Non-pigmented ciliary epithelial cell (primary cell): ENCODE results near the gene SLC24A3.
A peak's percentile ranks its signal among the peaks of the same experiment; 100 is the strongest.

Experiments
- DNase-seq: peaks from one replicate; pipeline ENCODE4 v3.0.0-alpha.2; 2010; ENCODE audit warnings: low read depth

SLC24A3 gene

DNA sequence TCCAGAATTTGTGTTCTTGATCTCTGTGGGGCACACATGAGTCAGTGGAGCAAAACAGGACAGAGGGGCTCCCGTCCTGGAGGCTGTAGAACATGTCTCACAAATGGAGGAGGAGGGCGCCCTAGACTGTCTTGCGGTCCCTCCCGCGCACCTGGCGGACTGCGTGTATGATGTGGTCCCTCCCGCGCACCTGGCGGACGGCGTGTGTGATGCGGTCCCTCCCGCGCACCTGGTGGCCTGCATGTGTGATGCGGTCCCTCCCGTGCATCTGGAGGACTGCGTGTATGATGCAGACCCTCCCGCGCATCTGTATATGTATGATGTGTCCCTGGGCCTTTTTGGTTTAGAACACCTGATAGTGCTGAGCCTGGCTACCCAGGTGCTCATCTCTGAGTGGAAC is 386.8 kb downstream of the SLC24A3 start:
- DNase-seq, result no peak

DNA sequence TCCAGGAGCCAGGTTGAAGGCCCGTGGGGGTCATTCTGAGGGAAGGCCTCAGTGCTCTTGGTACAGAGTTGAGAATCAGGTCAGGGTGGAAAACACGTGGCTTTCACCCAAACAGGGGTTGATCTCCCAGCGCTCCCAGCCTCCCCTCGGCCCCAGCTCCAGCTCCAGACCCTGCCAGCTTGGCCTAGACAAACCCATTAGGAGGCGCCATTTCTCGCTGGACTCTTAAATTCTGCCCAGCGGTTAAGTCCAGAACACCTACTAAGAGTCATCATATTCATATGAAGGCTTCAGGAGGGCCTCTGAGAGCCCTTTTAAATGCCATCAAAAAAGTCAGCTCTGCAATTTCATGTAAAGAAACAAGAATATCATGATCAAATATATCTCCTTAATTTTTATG is 387.6 kb downstream of the SLC24A3 start:
- no peak for DNase-seq

DNA sequence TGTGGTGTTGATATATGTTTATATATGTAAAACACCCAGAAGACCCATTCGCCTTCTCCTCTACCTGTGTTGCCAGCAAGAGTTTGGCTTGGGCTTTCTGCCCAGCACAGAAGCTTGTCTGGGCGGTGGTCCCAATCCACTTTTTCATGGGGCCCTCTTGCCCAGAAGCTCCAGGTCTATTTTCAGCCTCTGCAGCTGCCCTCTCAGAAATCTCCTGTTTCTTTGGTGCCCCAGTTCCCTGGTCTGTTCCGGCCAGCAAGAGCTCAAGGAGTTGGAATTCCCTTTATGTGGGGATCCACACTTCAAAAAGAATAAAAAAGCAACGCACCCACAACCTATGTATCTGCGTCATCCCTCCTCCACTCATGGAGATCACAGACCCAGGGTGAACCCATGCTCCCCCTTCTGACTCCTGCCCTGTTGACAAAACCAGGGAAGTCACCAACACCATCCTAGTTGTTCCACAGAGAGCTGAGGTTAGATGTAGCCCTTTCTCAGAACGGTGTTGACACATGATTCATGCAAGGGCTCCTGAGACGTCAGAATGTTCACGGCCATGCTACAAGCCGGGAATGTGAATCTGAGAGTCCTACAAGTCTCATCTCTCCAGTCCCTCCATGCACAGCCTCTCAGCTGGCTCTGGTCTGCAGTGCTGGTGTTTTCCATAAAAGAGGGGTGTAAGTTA is 388.8 kb downstream of the SLC24A3 start:
- no peak for DNase-seq

DNA sequence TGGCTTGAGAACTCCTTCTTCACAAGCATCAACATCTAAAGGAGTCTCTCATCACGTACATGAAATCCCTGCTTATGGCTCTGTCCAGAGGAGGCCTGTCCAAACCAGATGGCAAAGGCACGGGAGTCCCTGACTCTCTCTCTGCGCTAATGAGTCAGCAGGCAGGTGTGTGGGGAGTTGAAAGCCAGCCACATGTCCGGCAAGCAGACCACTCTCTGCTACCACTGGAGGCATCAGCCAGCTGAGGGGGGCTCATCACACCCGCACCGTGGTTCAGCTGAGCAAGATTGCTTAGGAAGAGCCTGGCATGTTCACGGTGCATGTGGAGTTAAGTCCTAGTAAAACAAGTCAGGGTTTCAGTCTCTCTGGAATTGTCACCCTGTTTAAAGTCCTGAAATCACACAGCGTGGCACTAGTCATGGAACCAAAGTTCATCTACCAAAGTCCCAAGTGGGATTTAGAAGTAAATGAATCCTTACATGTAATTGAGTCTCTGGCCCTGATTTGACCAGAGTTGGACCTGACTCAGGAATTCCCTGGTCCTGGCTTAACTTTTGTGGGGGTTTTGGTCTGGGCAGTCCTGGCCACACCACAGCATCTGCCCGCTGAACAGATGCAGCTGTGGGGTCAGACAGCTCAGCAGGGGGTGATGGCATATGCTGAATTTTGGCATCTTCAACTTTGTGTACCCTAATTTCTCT is 390.4 kb downstream of the SLC24A3 start:
- DNase-seq, result no peak

DNA sequence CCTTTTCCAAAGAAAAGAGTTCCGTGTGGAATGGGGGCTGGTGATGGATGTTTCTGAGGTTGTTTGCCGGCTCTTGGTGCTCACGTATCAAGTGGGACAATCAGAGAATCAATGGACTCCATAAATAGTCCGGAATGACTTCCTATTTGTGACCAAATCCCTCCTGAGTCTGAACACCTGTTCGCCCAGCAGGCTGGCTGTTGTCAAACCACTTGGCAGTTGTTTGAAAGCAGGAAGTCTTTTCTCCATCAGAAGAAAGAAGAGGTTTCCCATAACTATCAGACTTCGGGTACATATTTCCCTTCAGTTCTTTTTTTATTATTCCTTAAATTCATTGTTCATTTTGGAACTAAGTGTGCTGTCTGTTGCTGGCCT is 390.9 kb downstream of the SLC24A3 start:
- DNase-seq, result no peak

DNA sequence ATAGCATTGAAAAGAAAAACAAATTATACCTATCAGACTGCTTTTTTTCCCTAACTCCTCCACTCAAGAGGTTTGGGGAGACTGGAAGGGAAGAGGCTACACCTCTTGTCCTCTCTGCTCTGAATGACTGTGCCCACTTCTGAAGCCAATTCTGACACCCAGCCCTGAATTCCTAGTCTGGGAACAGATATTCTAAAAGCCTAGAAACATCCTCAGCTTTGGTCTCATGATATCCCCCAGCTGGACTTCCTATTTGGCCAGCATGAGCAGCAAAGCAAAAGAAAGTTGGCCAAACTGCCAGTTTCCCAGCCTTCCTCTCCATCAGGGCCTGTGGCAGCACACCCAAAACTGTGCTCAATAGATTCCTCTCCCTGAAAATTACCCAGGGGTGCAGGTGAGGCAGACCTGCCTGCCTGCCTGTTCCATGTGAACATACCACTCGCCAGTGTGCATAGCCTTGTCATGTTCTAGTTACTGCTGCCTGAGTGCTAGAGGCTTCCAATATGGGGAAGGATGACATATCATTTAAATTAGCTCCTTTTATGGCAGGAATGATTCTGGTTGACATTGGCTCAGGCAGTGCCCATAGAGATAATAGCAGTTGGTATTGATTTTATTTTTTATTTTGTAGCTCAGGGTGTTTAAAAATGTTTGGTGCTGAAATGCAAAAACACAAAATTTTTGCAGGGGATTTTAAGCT is 393.5 kb downstream of the SLC24A3 start:
- DNase-seq, result no peak

DNA sequence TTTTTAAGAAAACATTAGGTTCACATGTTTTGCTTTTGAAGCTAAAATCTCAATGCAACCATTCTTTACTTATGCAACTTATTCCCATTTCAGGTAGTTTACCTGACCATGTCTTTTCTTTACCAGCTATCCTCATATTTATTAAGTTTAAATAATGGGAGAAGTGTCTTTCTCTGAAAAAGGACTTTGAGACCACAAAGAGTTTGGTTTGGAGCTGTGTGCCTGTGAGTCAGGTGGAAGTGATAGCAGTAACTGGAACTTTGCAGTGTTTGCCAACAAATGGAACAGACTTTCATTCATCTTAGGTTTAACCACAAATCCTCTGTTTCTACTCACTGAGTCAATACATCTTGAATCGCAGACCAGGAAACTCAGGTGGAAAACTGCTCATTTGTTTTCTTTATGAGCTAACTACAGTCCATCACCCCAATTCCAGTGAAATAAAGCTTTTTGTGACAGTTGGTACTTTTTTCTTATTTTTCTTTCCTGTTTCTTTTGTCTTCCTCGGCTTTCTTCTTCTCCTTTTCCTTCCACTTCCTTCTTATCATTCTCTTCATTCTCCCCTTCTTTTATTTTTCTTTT is 397.3 kb downstream of the SLC24A3 start:
- DNase-seq, result no peak

DNA sequence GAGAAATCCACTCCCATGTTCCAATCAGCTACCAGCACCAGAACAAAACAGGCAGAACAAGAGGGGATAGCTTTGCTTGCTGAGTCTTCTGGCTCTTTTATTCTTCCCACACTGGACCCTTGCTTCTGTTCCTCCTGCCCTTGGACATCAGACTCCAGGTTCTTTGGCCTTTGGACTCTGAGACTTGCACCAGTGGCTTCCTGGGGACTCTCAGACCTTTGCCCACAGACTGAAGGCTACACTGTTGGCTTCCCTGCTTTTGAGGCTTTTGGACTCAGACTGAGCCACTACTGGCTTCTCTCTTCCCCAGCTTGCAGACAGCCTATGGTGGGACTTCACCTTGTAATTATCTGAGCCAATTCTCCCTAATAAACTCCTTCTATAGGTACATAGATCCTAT is 403.2 kb downstream of the SLC24A3 start:
- no peak for DNase-seq

DNA sequence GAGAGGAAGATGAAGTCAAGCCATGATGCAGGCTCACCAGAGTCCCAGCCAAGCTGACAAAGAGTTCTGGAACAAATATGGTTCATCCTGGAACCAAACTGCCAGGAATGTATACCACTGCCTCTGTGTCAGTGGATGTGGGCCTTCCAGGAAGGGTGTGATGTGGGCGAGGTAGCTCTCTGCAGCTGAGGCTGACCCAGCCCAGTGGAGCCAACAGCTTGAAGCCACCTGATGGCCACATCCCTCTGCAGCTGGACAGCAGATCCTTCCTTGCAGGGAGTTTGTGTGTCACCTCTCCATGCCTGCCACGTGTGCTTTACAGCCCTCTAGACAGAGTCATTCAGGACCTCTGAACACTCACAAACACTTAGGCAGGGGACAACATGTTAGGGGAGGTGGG is 403.6 kb downstream of the SLC24A3 start:
- no peak for DNase-seq

DNA sequence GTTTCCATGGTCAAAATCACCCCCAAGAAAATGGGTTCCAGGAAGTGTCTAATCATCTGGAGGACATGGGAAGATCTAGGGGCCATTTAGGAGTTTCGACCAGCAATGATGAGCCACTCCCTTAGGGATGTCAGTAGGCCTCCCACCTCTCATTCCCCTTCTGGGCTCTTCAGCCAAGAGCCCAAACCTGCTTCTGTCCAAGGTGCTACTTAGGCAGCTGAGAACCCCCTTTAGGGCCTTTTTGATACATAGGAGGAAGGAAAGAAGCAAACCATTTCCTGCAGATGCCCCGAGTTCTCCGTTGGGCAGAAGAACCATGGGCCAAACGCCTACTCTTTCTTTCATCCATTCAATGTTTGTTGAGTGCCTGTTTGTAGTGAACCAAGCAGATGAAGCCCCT is 404.2 kb downstream of the SLC24A3 start:
- DNase-seq, result no peak

DNA sequence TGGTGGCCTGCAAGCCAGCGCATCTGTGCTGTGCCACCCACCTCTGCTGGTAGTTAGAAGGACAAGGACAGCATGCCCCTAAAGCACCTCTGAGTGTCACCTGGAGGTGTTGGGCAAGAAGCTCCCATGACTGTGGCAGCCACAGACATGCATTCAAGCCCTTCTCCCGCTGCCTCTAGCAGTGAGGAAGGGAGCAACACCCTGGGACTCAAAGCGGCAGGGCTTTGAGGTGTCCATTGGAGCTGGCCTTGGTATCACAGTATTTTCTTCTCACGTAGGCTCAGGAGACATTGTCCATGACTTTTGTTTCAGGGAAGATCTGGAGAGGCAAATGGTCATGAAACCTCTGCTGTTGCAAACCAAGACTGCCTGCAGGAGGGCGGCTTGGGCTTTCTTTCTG is 404.8 kb downstream of the SLC24A3 start:
- no peak for DNase-seq

DNA sequence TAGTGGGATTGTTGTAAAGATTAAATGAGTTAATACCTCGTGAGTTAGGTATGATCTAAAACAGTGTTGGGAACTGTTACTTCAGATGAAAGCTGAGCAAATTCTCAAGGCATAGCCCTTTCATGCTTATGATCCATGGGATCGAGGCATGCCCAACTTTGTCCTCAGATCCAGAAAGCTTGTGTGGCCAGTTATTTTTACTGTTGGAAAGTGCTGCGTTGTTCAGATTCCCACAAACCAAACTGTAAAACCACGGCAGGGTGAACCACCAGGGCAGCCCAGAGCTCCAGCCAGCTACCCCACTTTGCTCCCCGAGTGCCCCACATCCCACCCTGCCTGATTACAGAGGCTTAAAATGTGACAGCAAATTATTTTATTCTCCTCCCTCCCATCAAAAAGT is 406.3 kb downstream of the SLC24A3 start:
- DNase-seq, result no peak

DNA sequence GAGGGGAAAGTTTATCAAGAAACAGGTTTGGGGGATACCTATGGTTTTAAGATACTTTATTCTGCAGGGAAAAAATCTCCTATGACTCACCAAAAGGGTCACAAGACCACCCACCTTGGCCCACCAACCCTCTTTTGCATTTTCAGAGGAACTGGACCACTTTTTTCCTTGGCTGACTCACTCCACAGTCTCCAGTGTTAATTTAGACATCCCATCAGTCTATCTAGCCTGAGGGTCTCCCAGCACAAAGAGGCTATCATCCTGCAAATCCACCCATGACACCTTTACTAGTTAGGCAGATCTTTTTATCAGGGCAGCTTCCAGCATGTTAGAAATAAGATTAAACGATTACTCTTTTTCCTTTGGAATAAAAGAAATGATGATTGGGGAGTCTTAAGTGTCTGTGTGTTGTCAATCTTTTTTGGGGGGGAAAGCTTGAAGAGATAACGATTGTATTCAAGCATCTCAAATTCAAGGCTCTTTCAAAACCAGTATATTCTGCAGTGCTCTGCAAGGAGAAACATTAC is 407.5 kb downstream of the SLC24A3 start:
- DNase-seq, result no peak

DNA sequence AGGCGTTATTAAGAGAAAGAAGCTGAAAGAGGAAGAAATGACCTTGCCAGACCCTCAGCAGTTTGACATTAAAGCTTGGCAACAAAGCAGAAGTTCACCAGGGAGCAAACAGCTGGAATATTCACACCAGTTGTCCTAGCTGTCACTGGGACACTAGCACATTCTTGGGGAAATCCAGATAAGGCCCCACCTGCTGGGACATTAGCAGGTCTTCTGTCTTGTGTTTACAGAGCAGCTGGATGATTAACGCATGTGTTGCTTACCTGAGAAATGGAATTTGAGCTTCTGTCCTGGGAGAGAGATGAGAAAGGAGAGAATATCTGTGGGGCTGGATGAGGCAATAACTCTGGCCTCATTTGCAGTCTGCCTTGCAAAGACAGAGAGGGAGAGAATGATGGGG is 408.0 kb downstream of the SLC24A3 start:
- DNase-seq, result no peak

DNA sequence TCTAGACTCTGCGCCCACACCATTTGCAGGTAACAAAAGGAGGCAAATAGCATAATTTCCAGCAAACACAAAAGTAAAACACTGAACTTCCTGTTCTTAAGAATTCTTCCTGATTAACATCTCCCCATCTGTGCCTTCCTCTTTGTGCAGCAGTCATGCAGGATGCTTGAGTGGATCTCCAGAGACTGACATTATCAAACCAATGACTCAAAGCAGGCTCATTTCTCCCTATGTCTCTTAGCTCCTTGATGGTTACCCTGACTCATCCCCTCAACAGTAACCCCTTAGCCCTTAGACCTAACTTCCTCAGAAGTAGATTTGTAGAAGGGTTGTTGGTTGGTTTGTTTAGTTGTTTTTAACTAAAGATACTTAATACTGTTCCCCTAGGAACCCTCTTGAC is 408.6 kb downstream of the SLC24A3 start:
- no peak for DNase-seq

DNA sequence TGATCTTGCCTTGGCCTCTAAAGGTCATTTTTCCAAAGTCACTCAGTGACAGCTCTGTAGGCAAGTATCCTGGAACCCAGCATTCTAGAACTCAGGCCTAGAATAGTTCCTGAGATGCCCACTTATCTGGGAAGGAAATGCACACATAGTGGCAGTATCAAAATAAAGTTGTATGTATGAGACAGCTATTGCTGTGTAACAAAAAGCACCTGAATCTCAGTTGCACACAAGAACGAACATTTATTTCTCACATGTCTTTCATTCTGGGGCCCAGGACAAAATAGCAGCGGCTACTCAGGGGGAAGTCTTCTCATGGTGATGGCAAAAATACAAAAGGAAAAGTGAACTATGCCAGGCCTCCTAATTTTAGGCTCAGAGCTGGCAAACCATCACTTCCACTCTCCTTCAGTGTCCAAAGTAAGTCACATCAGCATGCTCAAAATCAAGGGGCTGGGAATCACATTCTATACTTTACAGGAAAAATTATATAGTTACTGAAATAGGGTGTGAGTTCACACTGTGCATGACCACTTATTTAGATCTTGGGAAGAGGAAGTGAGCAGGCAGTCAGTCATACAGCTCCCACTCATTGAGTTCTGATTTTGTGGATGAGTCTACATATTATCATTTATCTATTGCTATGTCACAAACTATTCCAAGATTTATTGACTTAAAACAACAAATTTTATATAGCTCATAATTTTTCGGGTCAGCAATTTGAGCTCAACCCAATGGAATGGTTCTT is 412.0 kb downstream of the SLC24A3 start:
- DNase-seq, result no peak

DNA sequence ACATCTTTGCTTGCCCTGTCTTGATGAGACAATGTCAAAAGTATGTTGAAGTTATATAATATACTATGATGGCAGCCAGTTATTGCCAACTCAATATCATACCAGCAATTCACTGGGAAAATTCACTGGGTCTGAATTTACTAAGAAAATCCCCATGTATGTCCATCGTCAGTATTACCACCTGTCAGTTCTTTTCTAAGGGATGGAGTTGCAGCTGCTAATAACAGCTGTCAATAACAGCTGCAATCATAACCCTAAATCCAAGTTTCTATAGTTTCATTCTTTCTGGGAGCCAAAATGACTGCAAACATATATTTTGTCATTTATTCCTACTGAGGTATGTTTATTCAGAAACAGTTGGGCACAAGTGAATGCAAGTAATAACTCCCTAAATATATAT is 413.0 kb downstream of the SLC24A3 start:
- DNase-seq, result no peak

DNA sequence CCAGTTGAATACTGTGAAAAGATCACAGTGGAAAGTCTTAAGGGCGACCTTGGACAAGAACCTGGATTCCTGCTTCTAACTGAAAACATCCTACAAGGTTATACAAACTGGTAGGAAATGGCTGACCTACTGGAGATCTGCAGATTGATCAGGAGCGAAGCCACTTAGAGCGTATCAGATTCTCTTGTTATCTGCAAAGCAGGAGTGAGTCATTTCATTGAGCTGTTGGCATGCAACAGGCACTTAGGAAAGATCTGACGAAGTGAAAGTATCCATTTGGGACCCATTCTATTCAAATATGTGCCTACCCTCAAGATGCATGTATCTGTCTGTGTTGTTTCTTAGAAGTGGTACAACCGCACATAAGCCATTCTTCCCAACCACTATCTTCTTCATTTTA is 414.5 kb downstream of the SLC24A3 start:
- no peak for DNase-seq

DNA sequence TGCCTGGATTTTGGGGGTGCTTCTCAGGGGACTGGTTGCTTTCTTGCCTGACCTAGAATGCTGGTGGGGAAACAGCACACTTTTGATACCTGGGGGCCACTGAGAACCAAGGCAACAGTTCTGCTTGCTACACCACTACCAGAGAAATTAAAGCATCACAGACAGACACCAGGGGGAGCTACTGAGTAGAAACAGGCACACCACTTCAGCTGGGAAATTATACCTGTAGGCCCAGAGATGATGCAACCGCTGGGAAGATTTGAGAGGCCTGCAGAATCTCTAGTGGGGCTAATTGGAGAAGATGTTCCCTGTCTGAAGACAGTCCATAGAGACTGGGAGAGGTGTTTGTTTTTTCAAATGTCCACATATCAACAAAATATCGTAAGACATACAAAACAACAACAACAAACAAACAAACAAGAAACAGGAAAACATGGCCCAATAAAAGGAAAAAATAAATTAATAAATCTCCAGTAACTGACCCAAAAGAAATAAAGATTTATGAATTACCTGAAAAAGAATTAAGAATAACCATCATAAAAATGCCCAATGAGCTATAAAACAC is 416.2 kb downstream of the SLC24A3 start:
- DNase-seq, result peak; percentile 30

DNA sequence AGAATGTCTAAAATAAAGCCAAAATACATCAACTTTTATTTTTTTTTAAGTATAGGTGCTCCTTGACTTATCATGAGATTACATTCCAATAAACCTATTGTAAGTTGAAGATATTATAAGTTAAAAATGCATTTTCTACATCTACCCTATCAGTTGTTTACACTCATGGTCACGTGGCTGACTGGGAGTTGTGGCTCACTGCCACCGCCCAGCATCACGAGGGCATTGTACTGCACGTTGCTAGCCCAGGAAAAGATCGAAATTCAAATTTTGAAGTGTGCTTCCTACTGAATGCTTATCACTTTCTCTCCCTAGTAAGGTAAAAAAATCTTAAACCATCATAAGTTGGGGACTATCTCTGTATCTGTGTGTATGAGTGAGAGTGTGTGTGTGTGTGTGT is 419.0 kb downstream of the SLC24A3 start:
- DNase-seq, result no peak

DNA sequence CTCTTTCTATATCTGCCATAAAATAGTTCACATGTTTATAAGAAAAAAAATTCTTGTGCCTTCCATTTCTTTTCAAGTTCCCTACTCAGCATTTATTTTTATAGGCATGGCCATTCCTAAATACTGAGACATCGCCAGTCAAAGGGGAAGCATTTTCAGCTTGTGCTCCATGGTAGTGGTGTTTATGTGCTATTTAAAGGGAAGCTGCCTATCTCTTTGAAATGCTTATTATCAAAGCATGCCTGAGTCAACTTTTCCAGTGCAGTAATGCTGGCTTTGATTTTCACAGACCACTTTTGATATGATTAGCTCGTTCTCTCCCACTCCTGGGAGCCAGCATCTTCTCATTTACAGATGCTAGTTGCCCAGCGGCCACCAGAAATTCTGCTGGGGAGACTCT is 421.5 kb downstream of the SLC24A3 start:
- no peak for DNase-seq
